Right cardiac atrium (tissue), 5 donors: ENCODE measurements around the gene LMBR1. TPM values are rescaled to one million over a fixed set of nuclear protein-coding genes. Genes with fewer than 3 reads are reported as not detected.
A peak's percentile ranks its signal among the peaks of the same experiment; 100 is the strongest.
"Not testable (repeated sequence)": the region's sequence is repeated elsewhere in the genome, so short reads cannot be mapped to it uniquely, and the experiment has no call there.

ENCODE experiments used
- ATAC-seq, 2 donors: fragments of 200-7000 bp; cut with Tn5 transposase; one replicate each; pipeline versions ENCODE4 v1.8.0 to v1.9.1; 2020; ENCODE audit warnings: moderate library complexity in 2 of 2, mild to moderate bottlenecking in 1 of 2
- DNase-seq, 3 donors: peaks; one replicate each; pipeline ENCODE4 v3.0.0-alpha.2; 2020
- H3K27ac ChIP-seq: one replicate; pipeline ENCODE4 v1.5.1; 2013; ENCODE audit warnings: mild to moderate bottlenecking, low read length, control low read depth, moderate library complexity
- H3K27me3 ChIP-seq: one replicate; pipeline ENCODE4 v1.6.1; 2013; ENCODE audit not compliant: control insufficient read depth, insufficient read depth
- H3K4me1 ChIP-seq: one replicate; pipeline ENCODE4 v1.6.1; 2013; ENCODE audit warnings: low read length; ENCODE audit not compliant: control insufficient read depth, insufficient read depth
- H3K4me3 ChIP-seq: one replicate; pipeline ENCODE4 v1.5.1; 2013; ENCODE audit warnings: low read length, control low read depth
- H3K9me3 ChIP-seq: one replicate; pipeline ENCODE4 v1.6.1; 2013; ENCODE audit warnings: low read length; ENCODE audit not compliant: control insufficient read depth
- WGBS: extraction: QIAGEN DNeasy Blood & Tissue Kit; methylation state at CpG from one replicate; pipeline ENCODE4 v1.1.7; 2013; 5-methylcytosine and 5-hydroxymethylcytosine counted together
- intact Hi-C, 4 donors: fragments of 100-400 bp; cut with DNase I; formaldehyde crosslinking; loops; one replicate each; pipeline versions ENCODE4 v1.11.0 to v1.14.0; 2022 to 2023
- polyA plus RNA-seq: library from polyadenylated mRNA; stranded (reverse); fragments of 200-250 nt; gene quantifications from one replicate; pipeline ENCODE4 v1.2.3, GENCODE V29; 2013
- total RNA-seq, 4 donors: library from RNA; stranded (reverse); fragmentation: NEBNext Ultra II Directional; extraction: Animal tissue kit (Norgen Biotek cat#: 25700); gene quantifications; one replicate each; pipeline ENCODE4 v1.2.1, GENCODE V29; 2021
- donor health status: healthy with polysubstance abuse.
- donor health status: DM: no; HTN: yes; CAD: no.
- donor health status: DM: no; HTN: no; CAD: no.
- donor health status: DM: no; HTN: yes; CAD: no; lungs with severe emphysema.
- donor health status: DM: yes; HTN: yes; CAD: no.

The LMBR1 gene
- total and polyA plus RNA-seq, 5 donors, result 8.1 to 48.7 (median 46.3) TPM

- Histone ChIP-seq H3K9me3 (no peaks in the 10 kb centered on the region), H3K4me1 (no peaks in the 10 kb centered on the region), H3K27ac (no peak overlapping the region), H3K27me3 (no peaks in the 10 kb centered on the region), H3K4me3 (no peak overlapping the region)
- ATAC-seq (peak in 1 of 2 donors; percentile 61), DNase-seq (no peak)
- intact Hi-C loops, result no loop called here
- 90% methylated on average over 5 of the region's 5 CpGs for WGBS
Observed at GRCh38 chr7:156725073-156725472, 167.9 kb downstream of the LMBR1 start.

- ATAC-seq (no peak), DNase-seq (no peak)
- intact Hi-C loops, result no loop called here
- no peak overlapping the region for H3K27ac ChIP-seq
- H3K9me3 ChIP-seq, result no peaks in the 10 kb centered on the region
- no peaks in the 10 kb centered on the region for H3K27me3 ChIP-seq
- 94% methylated on average over 4 of the region's 4 CpGs for WGBS
- H3K4me3 ChIP-seq, result no peak overlapping the region
- no peaks in the 10 kb centered on the region for H3K4me1 ChIP-seq
Observed at GRCh38 chr7:156722043-156722826, 170.7 kb downstream of the LMBR1 start.

GRCh38 chr7:156703773-156704482, 189.1 kb downstream of the LMBR1 start:
- WGBS, result 83% methylated on average over 5 of the region's 5 CpGs
- intact Hi-C loops, result loop anchor here in 1 of 4 donors (5.0 kb wide), 1 partner anchor 63 kb away; no protein-coding TSS in a partner anchor
- H3K27ac ChIP-seq, result no peak overlapping the region
- H3K4me3 ChIP-seq, result no peak overlapping the region
- H3K9me3 ChIP-seq, result peaks cover 4% of the 10 kb centered on the region
- DNase-seq (no peak), ATAC-seq (no peak)
- no peaks in the 10 kb centered on the region for H3K27me3 ChIP-seq
- peaks cover 4% of the 10 kb centered on the region for H3K4me1 ChIP-seq

GRCh38 chr7:156703209-156703608, 189.8 kb downstream of the LMBR1 start:
- DNase-seq, result peak in 2 of 3 donors; percentile 56 to 63

GRCh38 chr7:156702399-156702798, 190.6 kb downstream of the LMBR1 start:
- ATAC-seq (no peak), DNase-seq (no peak)
- no peaks in the 10 kb centered on the region for H3K9me3 ChIP-seq
- peaks cover 4% of the 10 kb centered on the region for H3K4me1 ChIP-seq
- intact Hi-C loops, result loop anchor here in 1 of 4 donors (5.0 kb wide), 1 partner anchor 65 kb away; no protein-coding TSS in a partner anchor
- H3K4me3 ChIP-seq, result no peak overlapping the region
- H3K27me3 ChIP-seq, result no peaks in the 10 kb centered on the region
- H3K27ac ChIP-seq, result no peak overlapping the region

More at GRCh38 chr7:156703209-156703608, 189.8 kb downstream of the LMBR1 start:
- H3K27me3 ChIP-seq, result no peaks in the 10 kb centered on the region
- peaks cover 4% of the 10 kb centered on the region for H3K4me1 ChIP-seq
- no peak overlapping the region for H3K27ac ChIP-seq
- ATAC-seq, result peak; percentile 29 to 55
- 87% methylated on average over 4 of the region's 4 CpGs for WGBS
- intact Hi-C loops, result loop anchor here in 1 of 4 donors (5.0 kb wide), 1 partner anchor 64 kb away; no protein-coding TSS in a partner anchor
- H3K9me3 ChIP-seq, result peaks cover 3% of the 10 kb centered on the region
- no peak overlapping the region for H3K4me3 ChIP-seq

GRCh38 chr7:156701787-156702186, 191.2 kb downstream of the LMBR1 start:
- not testable (repeated sequence) for H3K27me3 ChIP-seq, H3K4me1 ChIP-seq, H3K27ac ChIP-seq, ATAC-seq, H3K9me3 ChIP-seq, DNase-seq, H3K4me3 ChIP-seq
- intact Hi-C loops, result loop anchor here in 1 of 4 donors (5.0 kb wide), 1 partner anchor 66 kb away; no protein-coding TSS in a partner anchor
- WGBS, result 100% methylated on average over 1 of the region's 1 CpG

GRCh38 chr7:156698512-156698911, 194.5 kb downstream of the LMBR1 start:
- ATAC-seq, H3K27ac ChIP-seq, DNase-seq, H3K9me3 ChIP-seq, H3K4me3 ChIP-seq, intact Hi-C loops, H3K4me1 ChIP-seq, H3K27me3 ChIP-seq: not testable (repeated sequence)
- WGBS, result 98% methylated on average over 4 of the region's 4 CpGs

- intact Hi-C loops, ATAC-seq, H3K4me3 ChIP-seq, H3K4me1 ChIP-seq, H3K27me3 ChIP-seq, H3K27ac ChIP-seq, H3K9me3 ChIP-seq, DNase-seq: not testable (repeated sequence)
- 98% methylated on average over 9 of the region's 9 CpGs for WGBS
Observed at GRCh38 chr7:156697283-156697682, 195.7 kb downstream of the LMBR1 start.

GRCh38 chr7:156693627-156694026, 199.4 kb downstream of the LMBR1 start:
- ATAC-seq (no peak), DNase-seq (no peak)
- Histone ChIP-seq H3K27ac (no peak overlapping the region), H3K9me3 (no peaks in the 10 kb centered on the region), H3K4me1 (no peaks in the 10 kb centered on the region), H3K27me3 (no peaks in the 10 kb centered on the region), H3K4me3 (no peak overlapping the region)
- WGBS, result 96% methylated on average over 3 of the region's 3 CpGs
- intact Hi-C loops, result no loop called here

GRCh38 chr7:156692849-156693248, 200.1 kb downstream of the LMBR1 start:
- ATAC-seq, result no peak
- Histone ChIP-seq H3K4me3 (no peak overlapping the region), H3K4me1 (no peaks in the 10 kb centered on the region), H3K27ac (no peak overlapping the region), H3K27me3 (no peaks in the 10 kb centered on the region), H3K9me3 (no peaks in the 10 kb centered on the region)
- 81% methylated on average over 1 of the region's 1 CpG for WGBS
- no peak for DNase-seq
- intact Hi-C loops, result no loop called here

- H3K4me3 ChIP-seq, result no peak overlapping the region
- WGBS, result 93% methylated on average over 5 of the region's 5 CpGs
- no peak for ATAC-seq
- no peaks in the 10 kb centered on the region for H3K9me3 ChIP-seq
- DNase-seq, result no peak
- H3K4me1 ChIP-seq, result no peaks in the 10 kb centered on the region
- intact Hi-C loops, result no loop called here
- H3K27me3 ChIP-seq, result no peaks in the 10 kb centered on the region
- H3K27ac ChIP-seq, result no peak overlapping the region
Observed at GRCh38 chr7:156691764-156692163, 201.2 kb downstream of the LMBR1 start.
